K562 (cell line): ENCODE measurements around the gene ZFAND2A. TPM values are rescaled to one million over a fixed set of nuclear protein-coding genes. Genes with fewer than 3 reads are reported as not detected.
A peak's percentile ranks its signal among the peaks of the same experiment; 100 is the strongest.

ENCODE experiments used
- ESRRA ChIP-seq: fragments of 450-650 bp; IDR thresholded peaks from 2 replicates; pipeline ENCODE4 v1.6.1; 2014; ENCODE audit warnings: low read depth, mild to moderate bottlenecking, moderate library complexity, borderline replicate concordance
- ETS2 ChIP-seq: IDR thresholded peaks from 2 replicates; pipeline ENCODE4 v1.6.1; 2016; ENCODE audit warnings: borderline replicate concordance, missing genetic modification characterization, mild to moderate bottlenecking, moderate library complexity, missing compliant biosample characterization; ENCODE audit not compliant: poor library complexity, severe bottlenecking
- FOSL1 ChIP-seq: fragments of 200-800 bp; sonication (Bioruptor generic); conservative IDR thresholded peaks from 2 replicates; pipeline ENCODE4 v1.6.1; 2016; ENCODE audit warnings: missing genetic modification characterization, missing compliant biosample characterization
- GABPB1 ChIP-seq: sonication (generic); formaldehyde crosslinking; IDR thresholded peaks from 2 replicates; pipeline ENCODE4 v1.8.0; 2022; ENCODE audit warnings: mild to moderate bottlenecking, missing genetic modification reagents
- KLF10 ChIP-seq: fragments of 250-450 bp; sonication (Bioruptor Pico); IDR thresholded peaks from 2 replicates; pipeline ENCODE4 v1.6.1; 2021; ENCODE audit warnings: matching md5 sums
- KLF16 ChIP-seq: IDR thresholded peaks from 2 replicates; pipeline ENCODE4 v1.6.1; 2016; ENCODE audit warnings: antibody characterized with exemption
- REST ChIP-seq, 2 experiments: fragments of 450-650 bp; formaldehyde crosslinking in 1 of 2; IDR thresholded peaks; 2 replicates each; pipeline versions ENCODE4 v1.4.0 to v1.6.1; 2014 to 2020; ENCODE audit warnings: mild to moderate bottlenecking in 2 of 2, borderline replicate concordance in 1 of 2, low read depth in 1 of 2
- polyA plus RNA-seq, 8 experiments: library from polyadenylated mRNA; depleted of rRNA in 4 of 8; stranded (reverse) in 5 of 8; unstranded in 3 of 8; fragments of >200 nt; fragmentation: Nextera tagmentation in 2 of 8; fragmentation: Illumina TruSeq in 1 of 8; extraction: Ambion mirVana in 2 of 8; extraction: Trizol in 1 of 8; gene quantifications; 2 replicates each; pipeline versions ENCODE4 v1.2.1 to v1.2.3, GENCODE V29; 2011 to 2014; ENCODE audit warnings: inconsistent platforms in 1 of 8, missing spikeins in 1 of 8
- total RNA-seq, 7 experiments: library from RNA; depleted of rRNA in 6 of 7; stranded (reverse); fragments of >200 nt in 6 of 7; fragmentation: Illumina TruSeq in 2 of 7; extraction: Trizol in 2 of 7; gene quantifications; 2 replicates each; pipeline versions ENCODE4 v1.2.1 to v1.2.3, GENCODE V29; 2011 to 2021; ENCODE audit warnings: low replicate concordance in 1 of 7
- TF ChIP-seq, protein P1 (sequence below), 2 experiments: fragments of 450-650 bp in 1 of 2; sonication (generic) in 1 of 2; formaldehyde crosslinking in 1 of 2; IDR thresholded peaks; 2 replicates each; pipeline versions ENCODE4 v1.7.1 to v1.9.0; 2016 to 2022; ENCODE audit warnings: inconsistent platforms in 1 of 2, mild to moderate bottlenecking in 1 of 2, missing genetic modification reagents in 1 of 2

The ZFAND2A gene
- total and polyA plus RNA-seq, 9 of the 15 experiments (the other 6 are each of a cell fraction or from before 2014, with no cell fraction given) = 16.8 to 56.8 (median 26.1) TPM

DNA sequence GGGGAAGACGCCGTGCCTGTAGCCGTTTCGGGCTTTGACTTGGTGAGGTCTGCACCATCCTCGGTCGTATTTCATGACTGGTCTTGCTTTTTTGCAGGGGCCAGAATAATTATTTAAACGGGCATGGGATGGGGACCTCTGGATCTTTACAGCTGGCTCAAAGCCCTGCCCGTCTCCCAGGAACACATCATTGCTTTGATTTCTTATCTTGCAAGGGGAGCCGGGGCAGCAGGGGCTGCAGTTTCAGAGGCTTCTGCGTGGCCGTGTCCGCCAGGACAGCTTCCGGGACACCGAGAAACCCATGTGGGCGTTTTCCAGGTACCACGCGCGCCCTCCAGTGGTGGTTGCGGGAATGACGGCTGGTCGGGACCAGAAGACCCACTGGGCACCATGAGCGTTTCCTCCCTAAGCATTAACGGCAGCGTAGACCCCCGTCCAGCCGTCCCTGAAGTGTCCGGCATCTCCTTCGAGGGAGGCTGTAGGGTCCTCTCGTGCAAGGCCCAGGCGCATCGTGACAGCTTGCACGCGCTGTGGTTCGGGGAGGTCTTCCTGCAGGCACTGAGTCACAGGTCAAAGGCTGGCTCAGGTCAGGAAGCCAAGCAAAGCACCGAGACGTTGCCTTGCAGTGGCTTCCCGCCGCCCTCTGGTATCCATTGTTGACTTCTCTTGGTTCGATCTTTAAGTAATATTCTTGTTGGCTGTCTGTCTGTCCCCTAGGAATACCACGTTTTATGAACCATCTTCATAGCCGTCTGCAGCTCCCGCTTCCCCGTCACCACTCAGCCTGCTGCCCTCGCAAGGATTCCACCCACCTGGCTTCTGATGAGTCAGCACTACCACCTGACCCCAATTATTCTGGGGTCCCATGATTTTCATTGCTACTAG lies 16.2 kb upstream of the ZFAND2A start (continued):
- peak; percentile 47; the same call in 1 of the 2 replicates for TF ChIP-seq REST (IDR thresholded peaks at IDR 0.05; ENCODE audit: borderline replicate concordance)
- TF ChIP-seq REST (CRISPR knock-in tag; IDR thresholded peaks at IDR 0.05; ENCODE audit: low read depth) = no peak
- peak; percentile 35; the same call in 1 of the 2 replicates for TF ChIP-seq ESRRA
- TF ChIP-seq KLF10 (CRISPR knock-in tag) = no peak
- peak; percentile 69; the same call in 1 of the 2 replicates for TF ChIP-seq KLF16
- TF ChIP-seq GABPB1 (CRISPR knock-in tag) = peak; percentile 72; the same call in 1 of the 2 replicates
- TF ChIP-seq, protein P1, sequence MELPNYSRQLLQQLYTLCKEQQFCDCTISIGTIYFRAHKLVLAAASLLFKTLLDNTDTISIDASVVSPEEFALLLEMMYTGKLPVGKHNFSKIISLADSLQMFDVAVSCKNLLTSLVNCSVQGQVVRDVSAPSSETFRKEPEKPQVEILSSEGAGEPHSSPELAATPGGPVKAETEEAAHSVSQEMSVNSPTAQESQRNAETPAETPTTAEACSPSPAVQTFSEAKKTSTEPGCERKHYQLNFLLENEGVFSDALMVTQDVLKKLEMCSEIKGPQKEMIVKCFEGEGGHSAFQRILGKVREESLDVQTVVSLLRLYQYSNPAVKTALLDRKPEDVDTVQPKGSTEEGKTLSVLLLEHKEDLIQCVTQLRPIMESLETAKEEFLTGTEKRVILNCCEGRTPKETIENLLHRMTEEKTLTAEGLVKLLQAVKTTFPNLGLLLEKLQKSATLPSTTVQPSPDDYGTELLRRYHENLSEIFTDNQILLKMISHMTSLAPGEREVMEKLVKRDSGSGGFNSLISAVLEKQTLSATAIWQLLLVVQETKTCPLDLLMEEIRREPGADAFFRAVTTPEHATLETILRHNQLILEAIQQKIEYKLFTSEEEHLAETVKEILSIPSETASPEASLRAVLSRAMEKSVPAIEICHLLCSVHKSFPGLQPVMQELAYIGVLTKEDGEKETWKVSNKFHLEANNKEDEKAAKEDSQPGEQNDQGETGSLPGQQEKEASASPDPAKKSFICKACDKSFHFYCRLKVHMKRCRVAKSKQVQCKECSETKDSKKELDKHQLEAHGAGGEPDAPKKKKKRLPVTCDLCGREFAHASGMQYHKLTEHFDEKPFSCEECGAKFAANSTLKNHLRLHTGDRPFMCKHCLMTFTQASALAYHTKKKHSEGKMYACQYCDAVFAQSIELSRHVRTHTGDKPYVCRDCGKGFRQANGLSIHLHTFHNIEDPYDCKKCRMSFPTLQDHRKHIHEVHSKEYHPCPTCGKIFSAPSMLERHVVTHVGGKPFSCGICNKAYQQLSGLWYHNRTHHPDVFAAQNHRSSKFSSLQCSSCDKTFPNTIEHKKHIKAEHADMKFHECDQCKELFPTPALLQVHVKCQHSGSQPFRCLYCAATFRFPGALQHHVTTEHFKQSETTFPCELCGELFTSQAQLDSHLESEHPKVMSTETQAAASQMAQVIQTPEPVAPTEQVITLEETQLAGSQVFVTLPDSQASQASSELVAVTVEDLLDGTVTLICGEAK (IDR thresholded peaks at IDR 0.05) = no peak
- TF ChIP-seq, protein P1 (CRISPR knock-in tag; IDR thresholded peaks at IDR 0.05) = peak; percentile 41; the same call in 1 of the 2 replicates
- peak; percentile 81 for TF ChIP-seq FOSL1 (tag)
- TF ChIP-seq ETS2 = no peak
